ENCODE measurements around the gene CACNA2D3. TPM values are rescaled to one million over a fixed set of nuclear protein-coding genes. Genes with fewer than 3 reads are reported as not detected.

CACNA2D3 gene
- total RNA-seq, 4 donors from 2014 or later: 0.30 to 9.6 (median 3.9) TPM

DNA sequence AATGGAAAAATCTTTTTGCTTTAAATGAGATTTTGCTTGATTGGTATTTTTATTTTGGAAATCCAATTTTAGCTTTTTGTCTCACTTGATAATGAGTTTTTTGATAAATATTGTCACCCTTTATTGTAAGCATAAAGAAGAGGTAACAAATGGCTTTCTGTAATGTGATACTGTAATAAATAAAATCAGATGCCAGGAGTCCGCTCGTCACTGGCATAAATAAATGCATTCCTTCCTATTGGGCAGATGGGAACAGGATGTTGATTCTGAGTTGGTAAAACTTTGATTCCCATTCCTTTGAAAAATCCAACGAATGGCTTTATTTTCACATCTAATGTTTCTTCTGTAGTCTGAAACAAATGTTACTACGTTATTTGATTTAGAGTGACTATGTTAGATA is 59.9 kb downstream of the CACNA2D3 start:
- WGBS, 2 donors: 60 to 70% methylated on average over 4 of the region's 4 CpGs
- no peak overlapping the region for H3K4me3 ChIP-seq
- TF ChIP-seq, protein P1, sequence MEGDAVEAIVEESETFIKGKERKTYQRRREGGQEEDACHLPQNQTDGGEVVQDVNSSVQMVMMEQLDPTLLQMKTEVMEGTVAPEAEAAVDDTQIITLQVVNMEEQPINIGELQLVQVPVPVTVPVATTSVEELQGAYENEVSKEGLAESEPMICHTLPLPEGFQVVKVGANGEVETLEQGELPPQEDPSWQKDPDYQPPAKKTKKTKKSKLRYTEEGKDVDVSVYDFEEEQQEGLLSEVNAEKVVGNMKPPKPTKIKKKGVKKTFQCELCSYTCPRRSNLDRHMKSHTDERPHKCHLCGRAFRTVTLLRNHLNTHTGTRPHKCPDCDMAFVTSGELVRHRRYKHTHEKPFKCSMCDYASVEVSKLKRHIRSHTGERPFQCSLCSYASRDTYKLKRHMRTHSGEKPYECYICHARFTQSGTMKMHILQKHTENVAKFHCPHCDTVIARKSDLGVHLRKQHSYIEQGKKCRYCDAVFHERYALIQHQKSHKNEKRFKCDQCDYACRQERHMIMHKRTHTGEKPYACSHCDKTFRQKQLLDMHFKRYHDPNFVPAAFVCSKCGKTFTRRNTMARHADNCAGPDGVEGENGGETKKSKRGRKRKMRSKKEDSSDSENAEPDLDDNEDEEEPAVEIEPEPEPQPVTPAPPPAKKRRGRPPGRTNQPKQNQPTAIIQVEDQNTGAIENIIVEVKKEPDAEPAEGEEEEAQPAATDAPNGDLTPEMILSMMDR (IDR thresholded peaks at IDR 0.05): no peak
- no peak for TF ChIP-seq POLR2A (IDR thresholded peaks at IDR 0.05)
- no peak for TF ChIP-seq EP300 (IDR thresholded peaks at IDR 0.05)
- H3K4me1 ChIP-seq: no peaks in the 10 kb centered on the region
- no peaks in the 10 kb centered on the region for H3K27me3 ChIP-seq
- no peaks in the 10 kb centered on the region for H3K9me3 ChIP-seq
- no peaks in the 10 kb centered on the region for H3K36me3 ChIP-seq
- H3K27ac ChIP-seq: no peak overlapping the region
- DNase-seq (ENCODE audit: low spot score in 2 of 2): no peak

DNA sequence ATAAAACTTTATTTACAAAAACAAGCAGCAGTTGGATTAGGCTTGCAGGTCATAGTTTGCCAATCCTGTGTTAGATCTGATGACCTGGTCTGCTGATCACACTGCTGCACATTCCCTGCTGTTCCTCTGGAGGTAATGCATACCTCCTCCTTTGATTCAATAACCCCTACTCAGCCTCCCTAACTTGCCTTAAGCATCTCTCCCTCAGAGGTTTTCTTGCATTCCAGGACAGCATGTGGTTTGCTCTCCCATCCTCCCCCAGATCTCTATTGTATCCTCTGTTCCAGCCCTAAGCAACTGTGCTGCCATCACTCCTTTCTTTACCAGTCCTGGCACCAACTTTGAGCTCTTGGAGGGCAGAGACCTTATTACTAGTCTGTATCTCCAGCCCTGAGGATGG is 63.4 kb downstream of the CACNA2D3 start:
- TF ChIP-seq, protein P1 (IDR thresholded peaks at IDR 0.05): no peak
- TF ChIP-seq POLR2A (IDR thresholded peaks at IDR 0.05) (no peak), EP300 (IDR thresholded peaks at IDR 0.05) (no peak)

DNA sequence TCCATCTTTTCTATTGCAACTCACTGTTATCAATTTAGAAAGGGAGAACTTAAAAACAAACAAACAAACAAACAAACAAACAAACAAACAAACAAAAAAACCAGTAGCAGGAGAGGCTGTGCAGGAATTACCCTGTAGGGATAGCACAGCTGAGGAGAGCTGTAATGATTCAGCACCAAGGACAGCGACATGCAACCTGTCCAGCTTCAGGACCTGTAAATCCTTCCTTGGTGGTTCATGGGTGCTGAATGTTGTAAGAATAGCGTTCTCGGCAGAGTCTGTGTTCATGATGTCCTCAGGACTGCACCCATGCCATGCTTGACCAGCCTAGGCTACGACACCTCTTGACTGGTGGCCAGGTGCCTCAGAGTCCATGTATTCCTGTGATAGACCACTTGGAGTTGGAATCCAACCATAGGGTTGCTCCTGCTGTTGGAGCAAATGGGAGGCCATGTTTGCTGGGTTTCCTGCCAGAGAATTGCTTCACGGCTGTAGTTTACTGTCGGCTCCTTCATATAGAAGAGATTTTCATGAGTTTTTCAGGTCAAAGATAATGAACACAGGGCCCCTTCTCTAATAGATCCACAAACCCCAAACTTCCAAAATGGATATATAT is 65.9 kb downstream of the CACNA2D3 start:
- Histone ChIP-seq H3K36me3 (no peaks in the 10 kb centered on the region), H3K4me1 (no peaks in the 10 kb centered on the region), H3K27me3 (no peaks in the 10 kb centered on the region), H3K4me3 (no peak overlapping the region), H3K27ac (no peak overlapping the region), H3K9me3 (peaks cover 0 to 3% (median 0%) of the 10 kb centered on the region in 4 donors)
- 47 to 52% methylated on average over 6 of the region's 6 CpGs for WGBS, 2 donors
- TF ChIP-seq, protein P1 (IDR thresholded peaks at IDR 0.05): no peak
- TF ChIP-seq EP300 (IDR thresholded peaks at IDR 0.05) (no peak), POLR2A (IDR thresholded peaks at IDR 0.05) (no peak)
- peak in 1 of 2 donors; percentile 38 for DNase-seq (ENCODE audit: low spot score in 2 of 2)

More for the DNA sequence above, 63.4 kb downstream of the CACNA2D3 start:
- H3K27me3 ChIP-seq: no peaks in the 10 kb centered on the region
- peaks cover 0 to 3% (median 0%) of the 10 kb centered on the region in 4 donors for H3K9me3 ChIP-seq
- DNase-seq (ENCODE audit: low spot score in 2 of 2): no peak
- no peak overlapping the region for H3K4me3 ChIP-seq
- H3K4me1 ChIP-seq: no peaks in the 10 kb centered on the region
- no peaks in the 10 kb centered on the region for H3K36me3 ChIP-seq
- H3K27ac ChIP-seq: no peak overlapping the region

DNA sequence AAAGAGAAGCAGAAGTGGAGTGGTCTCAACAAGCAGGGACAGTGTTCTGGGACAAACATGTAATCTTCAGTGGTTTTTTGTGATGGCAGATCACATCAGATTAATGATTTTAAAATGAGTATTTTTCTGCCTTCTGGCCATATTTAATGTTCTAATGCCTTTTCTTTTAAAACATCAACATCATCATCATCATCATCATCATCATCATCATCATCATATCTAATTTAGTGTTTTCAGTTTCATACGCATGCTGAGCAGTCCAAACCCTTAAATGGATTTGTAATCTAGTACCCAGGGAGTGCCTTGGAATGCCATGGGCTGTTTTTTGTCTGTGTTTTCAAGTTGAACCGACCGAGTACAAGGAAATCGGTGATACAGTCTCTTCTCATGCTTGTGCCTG is 68.9 kb downstream of the CACNA2D3 start:
- H3K27ac ChIP-seq: no peak overlapping the region
- DNase-seq (ENCODE audit: low spot score in 2 of 2): no peak
- WGBS, 2 donors: 78 to 79% methylated on average over 4 of the region's 4 CpGs

DNA sequence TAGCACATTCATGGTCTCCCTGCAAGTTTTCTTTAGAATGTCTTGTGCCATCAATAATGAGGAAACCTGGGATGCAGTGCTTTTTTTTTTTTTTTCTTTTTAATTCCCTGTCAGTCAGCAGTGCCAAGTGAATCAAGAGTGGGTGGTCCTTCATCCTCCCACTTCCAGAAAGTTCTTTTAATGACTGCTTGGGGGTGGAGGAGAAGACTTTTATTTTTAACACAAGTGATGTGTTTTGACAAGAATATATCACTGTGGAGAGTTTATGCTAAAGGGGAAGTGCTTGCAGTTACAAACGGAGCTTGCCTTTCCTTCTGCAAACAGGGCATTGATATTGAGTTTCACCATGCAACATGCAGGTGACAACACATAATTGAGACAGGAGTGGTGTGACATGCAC is 69.7 kb downstream of the CACNA2D3 start:
- no peaks in the 10 kb centered on the region for H3K4me1 ChIP-seq
- no peak for DNase-seq (ENCODE audit: low spot score in 2 of 2)
- no peak overlapping the region for H3K4me3 ChIP-seq
- WGBS, 2 donors: 24 to 53% methylated on average over 1 of the region's 1 CpG
- H3K36me3 ChIP-seq: no peaks in the 10 kb centered on the region
- peaks cover 0 to 13% (median 0%) of the 10 kb centered on the region in 4 donors for H3K9me3 ChIP-seq
- H3K27ac ChIP-seq: no peak overlapping the region
- TF ChIP-seq, protein P1 (IDR thresholded peaks at IDR 0.05): no peak
- no peaks in the 10 kb centered on the region for H3K27me3 ChIP-seq

More for the DNA sequence above, 68.9 kb downstream of the CACNA2D3 start:
- Histone ChIP-seq H3K4me3 (no peak overlapping the region), H3K9me3 (peaks cover 0 to 13% (median 0%) of the 10 kb centered on the region in 4 donors), H3K36me3 (no peaks in the 10 kb centered on the region), H3K27me3 (no peaks in the 10 kb centered on the region), H3K4me1 (no peaks in the 10 kb centered on the region)
- TF ChIP-seq, protein P1 (IDR thresholded peaks at IDR 0.05): no peak
- no peak for TF ChIP-seq POLR2A (IDR thresholded peaks at IDR 0.05)
- no peak for TF ChIP-seq EP300 (IDR thresholded peaks at IDR 0.05)

Data from tibial nerve (tissue), 4 donors.